Measurements from ENCODE around the gene UNC79. TPM values are rescaled to one million over a fixed set of nuclear protein-coding genes. Genes with fewer than 3 reads are reported as not detected.

The UNC79 gene
- total RNA-seq, 1 donor from 2014 or later: 0.18 TPM

DNA sequence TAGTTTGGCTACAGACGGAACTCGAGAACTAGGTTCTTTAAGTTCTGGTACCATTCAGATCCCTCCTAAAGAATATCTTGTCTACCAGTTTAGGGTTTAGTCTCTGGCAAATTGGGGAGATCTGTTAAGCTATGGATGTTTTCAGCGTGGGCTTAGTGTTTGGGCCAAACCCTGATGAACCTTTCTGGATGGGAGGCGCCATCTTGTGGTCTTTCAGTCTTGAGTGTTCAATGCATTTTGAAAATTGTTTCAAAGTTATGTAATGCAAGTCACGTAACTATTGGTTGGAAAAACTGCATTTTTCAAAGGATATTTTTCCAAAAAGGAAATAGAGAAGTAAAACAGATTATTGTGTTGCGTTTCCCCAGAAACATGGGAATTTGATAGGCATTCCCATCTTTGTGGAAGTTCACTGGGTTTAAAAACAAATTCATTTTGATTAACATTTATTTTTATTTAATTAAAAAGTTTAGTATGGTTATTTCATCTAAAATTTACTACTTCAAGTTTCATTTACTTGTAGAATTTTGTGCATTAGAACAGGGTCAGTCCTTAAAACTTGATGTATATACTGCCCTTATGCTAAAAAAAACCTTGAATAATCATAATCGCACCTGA lies 188.5 kb downstream of the UNC79 start:
- no peaks in the 10 kb centered on the region for H3K27me3 ChIP-seq (ENCODE audit: low read depth)
- intact Hi-C loops (cut with DNase I): no loop called here
- H3K36me3 ChIP-seq: no peaks in the 10 kb centered on the region
- DNase-seq: no peak
- ATAC-seq: no peak
- H3K4me3 ChIP-seq: no peak overlapping the region
- H3K4me1 ChIP-seq: no peaks in the 10 kb centered on the region
- TF ChIP-seq, protein P1, sequence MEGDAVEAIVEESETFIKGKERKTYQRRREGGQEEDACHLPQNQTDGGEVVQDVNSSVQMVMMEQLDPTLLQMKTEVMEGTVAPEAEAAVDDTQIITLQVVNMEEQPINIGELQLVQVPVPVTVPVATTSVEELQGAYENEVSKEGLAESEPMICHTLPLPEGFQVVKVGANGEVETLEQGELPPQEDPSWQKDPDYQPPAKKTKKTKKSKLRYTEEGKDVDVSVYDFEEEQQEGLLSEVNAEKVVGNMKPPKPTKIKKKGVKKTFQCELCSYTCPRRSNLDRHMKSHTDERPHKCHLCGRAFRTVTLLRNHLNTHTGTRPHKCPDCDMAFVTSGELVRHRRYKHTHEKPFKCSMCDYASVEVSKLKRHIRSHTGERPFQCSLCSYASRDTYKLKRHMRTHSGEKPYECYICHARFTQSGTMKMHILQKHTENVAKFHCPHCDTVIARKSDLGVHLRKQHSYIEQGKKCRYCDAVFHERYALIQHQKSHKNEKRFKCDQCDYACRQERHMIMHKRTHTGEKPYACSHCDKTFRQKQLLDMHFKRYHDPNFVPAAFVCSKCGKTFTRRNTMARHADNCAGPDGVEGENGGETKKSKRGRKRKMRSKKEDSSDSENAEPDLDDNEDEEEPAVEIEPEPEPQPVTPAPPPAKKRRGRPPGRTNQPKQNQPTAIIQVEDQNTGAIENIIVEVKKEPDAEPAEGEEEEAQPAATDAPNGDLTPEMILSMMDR (IDR thresholded peaks at IDR 0.05): peak; percentile 52
- no peaks in the 10 kb centered on the region for H3K9me3 ChIP-seq
- H3K27ac ChIP-seq: no peak overlapping the region

DNA sequence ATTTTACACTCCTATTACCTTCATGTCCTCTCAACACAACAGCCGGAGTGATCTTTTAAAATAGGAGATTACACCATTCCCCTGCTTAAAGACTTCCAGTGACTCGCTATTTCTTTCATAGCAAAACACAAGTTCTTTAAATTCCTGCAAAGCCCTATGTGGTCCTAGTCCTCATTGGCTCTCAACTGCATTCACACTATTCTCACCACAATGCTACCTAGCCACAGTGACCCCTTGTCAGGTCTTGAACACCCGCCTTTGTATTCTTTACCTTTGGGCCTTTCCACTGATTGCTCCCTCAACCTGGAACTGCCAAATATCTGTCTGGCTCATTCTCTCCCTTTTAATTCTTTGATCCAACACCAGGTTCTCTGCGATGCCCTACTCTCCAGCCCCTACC lies 197.3 kb downstream of the UNC79 start:
- TF ChIP-seq, protein P1 (IDR thresholded peaks at IDR 0.05): no peak
- no peaks in the 10 kb centered on the region for H3K4me1 ChIP-seq
- H3K27me3 ChIP-seq (ENCODE audit: low read depth): no peaks in the 10 kb centered on the region
- H3K36me3 ChIP-seq: no peaks in the 10 kb centered on the region
- ATAC-seq (no peak), DNase-seq (no peak)
- intact Hi-C loops (cut with DNase I): no loop called here
- H3K27ac ChIP-seq: no peak overlapping the region
- no peak overlapping the region for H3K4me3 ChIP-seq
- no peaks in the 10 kb centered on the region for H3K9me3 ChIP-seq

DNA sequence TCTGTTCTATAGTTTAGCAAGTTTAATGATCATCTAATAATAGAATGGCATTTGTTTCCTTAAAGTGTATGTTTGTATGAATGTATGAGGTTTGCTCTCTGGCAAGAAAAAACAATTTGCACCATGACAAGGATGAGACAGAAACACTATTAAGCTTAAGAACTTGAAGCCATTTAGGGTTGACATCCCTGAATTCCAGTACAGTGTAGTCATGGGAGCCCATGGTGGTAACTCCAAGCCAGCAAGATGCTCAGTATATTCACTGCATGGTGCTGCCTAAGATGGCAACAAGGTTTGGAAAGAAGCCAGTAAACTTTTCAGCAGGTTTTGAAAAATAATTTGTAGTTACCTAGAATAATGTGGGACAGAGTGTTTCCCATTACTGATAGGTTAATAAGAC lies 198.9 kb downstream of the UNC79 start:
- Histone ChIP-seq H3K4me1 (no peaks in the 10 kb centered on the region), H3K36me3 (no peaks in the 10 kb centered on the region), H3K27ac (no peak overlapping the region), H3K27me3 (ENCODE audit: low read depth) (no peaks in the 10 kb centered on the region), H3K4me3 (no peak overlapping the region), H3K9me3 (no peaks in the 10 kb centered on the region)
- intact Hi-C loops (cut with DNase I): no loop called here
- ATAC-seq (no peak), DNase-seq (no peak)
- TF ChIP-seq, protein P1 (IDR thresholded peaks at IDR 0.05): no peak

DNA sequence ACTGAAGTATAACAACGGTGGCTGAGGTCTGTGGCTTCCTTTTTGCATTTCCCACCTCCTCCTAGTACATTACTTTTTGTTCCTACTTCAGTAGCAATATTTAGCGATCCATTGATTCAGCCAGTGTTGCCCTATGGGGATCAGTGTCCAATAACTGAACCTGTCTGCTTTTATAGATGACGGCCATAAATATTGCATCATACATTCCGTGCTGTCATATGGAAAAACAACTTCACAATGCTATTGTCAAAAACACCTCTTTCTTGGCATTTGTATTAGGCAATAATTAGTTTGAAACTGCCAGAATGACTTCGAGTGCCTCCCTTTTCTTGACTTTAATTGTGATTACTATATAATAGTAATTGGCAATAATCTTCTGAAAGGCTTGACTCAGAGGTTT lies 208.1 kb downstream of the UNC79 start:
- no peaks in the 10 kb centered on the region for H3K9me3 ChIP-seq
- no peaks in the 10 kb centered on the region for H3K4me1 ChIP-seq
- no peak for DNase-seq
- H3K4me3 ChIP-seq: no peak overlapping the region
- no peak overlapping the region for H3K27ac ChIP-seq
- ATAC-seq: no peak
- intact Hi-C loops (cut with DNase I): no loop called here
- TF ChIP-seq, protein P1 (IDR thresholded peaks at IDR 0.05): no peak
- no peaks in the 10 kb centered on the region for H3K27me3 ChIP-seq (ENCODE audit: low read depth)
- H3K36me3 ChIP-seq: no peaks in the 10 kb centered on the region

DNA sequence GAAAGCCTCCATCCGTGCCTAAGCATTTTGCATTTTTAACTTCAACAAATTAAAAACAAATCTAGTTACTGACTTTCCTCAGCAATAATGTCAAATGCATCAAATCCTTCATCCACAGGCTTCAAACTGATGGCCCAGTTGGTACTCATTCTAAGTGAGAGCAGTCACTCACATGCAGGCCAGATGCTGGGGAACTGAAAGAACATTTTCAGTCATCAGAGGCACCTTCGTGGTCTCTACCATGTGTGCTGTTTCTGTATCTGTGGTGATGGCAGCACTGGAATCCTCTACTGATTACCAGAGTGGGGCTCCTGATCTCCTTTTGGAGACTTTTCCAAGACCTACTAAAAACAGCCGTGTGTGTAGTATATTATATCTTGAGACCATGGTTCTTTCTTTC lies 212.4 kb downstream of the UNC79 start:
- Histone ChIP-seq H3K36me3 (no peaks in the 10 kb centered on the region), H3K27ac (no peak overlapping the region), H3K4me1 (no peaks in the 10 kb centered on the region), H3K27me3 (ENCODE audit: low read depth) (no peaks in the 10 kb centered on the region), H3K4me3 (no peak overlapping the region), H3K9me3 (no peaks in the 10 kb centered on the region)
- intact Hi-C loops (cut with DNase I): no loop called here
- DNase-seq (no peak), ATAC-seq (no peak)
- TF ChIP-seq, protein P1 (IDR thresholded peaks at IDR 0.05): no peak

Measured in lower lobe of right lung (tissue), 2 donors.